ENCODE results near the gene LRBA.

- TF ChIP-seq CTCF (IDR thresholded peaks at IDR 0.05) (no peak), POLR2A (IDR thresholded peaks at IDR 0.05) (no peak)
Measured at GRCh38 chr4:150769248-150769647, 245.8 kb downstream of the LRBA start.

Data from body of pancreas (tissue), 4 donors.